ENCODE results near the gene TOMM40. TPM values are rescaled to one million over a fixed set of nuclear protein-coding genes. Genes with fewer than 3 reads are reported as not detected.

TOMM40 gene
- total RNA-seq, 1 experiment from 2014 or later = 180 TPM

- peaks cover 0 to 8% of the 10 kb centered on the region in 2 experiments; a peak in 3 of 5 replicates for H3K9me3 Mint-ChIP-seq
- peak overlapping the region; percentile 89 to 96 for H3K4me3 Mint-ChIP-seq
- Histone ChIP-seq H3K9me3 (ENCODE audit: control insufficient read depth, low read depth, low read length) (no peaks in the 10 kb centered on the region), H3T11ph (ENCODE audit: low read length) (no peak overlapping the region), H2BK15ac (ENCODE audit: low read depth, low read length) (no peak overlapping the region), H2BK20ac (ENCODE audit: low read depth, low read length, poor library complexity, severe bottlenecking) (no peak overlapping the region), H3K18ac (ENCODE audit: insufficient read length, low read depth, low read length) (no peak overlapping the region), H4K5ac (ENCODE audit: insufficient read length, low read depth, low read length) (no peak overlapping the region), H3K23me2 (ENCODE audit: insufficient read length, low read depth, low read length, poor library complexity, severe bottlenecking) (peaks cover 23% of the 10 kb centered on the region), H2BK5ac (ENCODE audit: insufficient read length, low read length) (no peak overlapping the region), H2BK12ac (ENCODE audit: insufficient read length, low read depth, low read length) (no peak overlapping the region), H4K20me1 (ENCODE audit: control insufficient read depth, insufficient read depth, insufficient read length) (no peaks in the 10 kb centered on the region), H3K79me2 (ENCODE audit: insufficient read depth, low read length) (peaks cover 36% of the 10 kb centered on the region; the same call in 1 of the 2 replicates), H2AK5ac (ENCODE audit: insufficient read length, low read length) (no peak overlapping the region), H2BK120ac (ENCODE audit: low read depth, low read length, poor library complexity, severe bottlenecking) (no peak overlapping the region), H3K9ac (ENCODE audit: extremely low read depth, insufficient read length, low read length) (peak overlapping the region; percentile 3), H4K8ac (replicated peaks; ENCODE audit: insufficient read length, low read depth, low read length) (no peak overlapping the region), H3K4me1 (ENCODE audit: insufficient read depth, low read length) (peaks cover 5% of the 10 kb centered on the region; the same call in 1 of the 2 replicates), H3K56ac (ENCODE audit: insufficient read length, low read depth, low read length) (no peak overlapping the region), H3K4ac (ENCODE audit: low read depth, low read length) (no peak overlapping the region), H4K91ac (ENCODE audit: insufficient read length, low read depth, low read length) (no peak overlapping the region), H3K79me1 (ENCODE audit: insufficient read depth, low read depth, low read length, poor library complexity, severe bottlenecking) (peaks cover 11% of the 10 kb centered on the region), H3K14ac (ENCODE audit: insufficient read depth, low read length) (0 out of 2 replicates have a peak overlapping the region, but pooled peaks have one; percentile 8), H3K27me3 (ENCODE audit: insufficient read depth, low read length) (no peaks in the 10 kb centered on the region), H2AFZ (ENCODE audit: low read length) (no peak overlapping the region), H3K23ac (ENCODE audit: insufficient read length, low read depth, low read length) (no peak overlapping the region), H3K4me2 (ENCODE audit: insufficient read depth, insufficient read length, low read length) (peak overlapping the region; percentile 76), H3K27ac (ENCODE audit: insufficient read length, low read depth, low read length) (no peak overlapping the region)
- peak overlapping the region; percentile 90 to 98 (median 95); a peak in 6 of 7 replicates for H3K27ac Mint-ChIP-seq
- H3K4me1 Mint-ChIP-seq = peaks cover 29 to 42% of the 10 kb centered on the region in 2 experiments
- DNase-seq = peak; percentile 50
- H3K27me3 Mint-ChIP-seq (ENCODE audit: low read depth) = peaks cover 2% of the 10 kb centered on the region; the same call in 1 of the 2 replicates
- peaks cover 12 to 37% (median 24%) of the 10 kb centered on the region in 3 experiments for H3K36me3 Mint-ChIP-seq (ENCODE audit: insufficient read depth in 1 of 3, low read depth in 3 of 3)
- no CpG with 5 or more reads among the region's 18 CpGs for WGBS (ENCODE audit: extremely low coverage, insufficient read length, low lambda C conversion rate)
- TF ChIP-seq CTCF (conservative IDR thresholded peaks at IDR 0.05) = no peak
These were observed 42.1 kb upstream of the TOMM40 start for GRCh38 chr19:44848812-44849447.
